HL-60 (cell line): ENCODE results near the gene LRP5.
"Not testable (repeated sequence)": the region's sequence is repeated elsewhere in the genome, so short reads cannot be mapped to it uniquely, and the experiment has no call there.

Source experiments
- DNase-seq, 2 experiments: peaks; one replicate each; pipeline ENCODE4 v3.0.0-alpha.2; 2010 to 2020; ENCODE audit warnings: low read depth in 1 of 2, low spot score in 1 of 2
- H3K27ac ChIP-seq: fragments of 250-450 bp; sonication (Bioruptor Pico); replicated peaks from 2 replicates; pipeline ENCODE4 v1.5.1; 2020; ENCODE audit warnings: mild to moderate bottlenecking, moderate library complexity
- H3K27me3 ChIP-seq: fragments of 250-450 bp; sonication (Bioruptor Pico); 2 replicates; pipeline ENCODE4 v1.5.1; 2021; ENCODE audit warnings: mild to moderate bottlenecking, moderate library complexity; ENCODE audit not compliant: insufficient read depth, poor library complexity, severe bottlenecking
- H3K4me3 ChIP-seq: replicated peaks from 2 replicates; pipeline ENCODE4 v1.5.1; 2011; ENCODE audit warnings: mild to moderate bottlenecking, control low read depth, low read length; ENCODE audit not compliant: insufficient read depth
- CTCF ChIP-seq: IDR thresholded peaks from one replicate; pipeline ENCODE4 v1.5.1; 2011; ENCODE audit warnings: low read length, control low read depth, inconsistent platforms; ENCODE audit not compliant: insufficient read depth
- GABPA ChIP-seq: IDR thresholded peaks from 2 replicates; pipeline ENCODE4 v1.6.1; 2012; ENCODE audit warnings: low read depth
- POLR2AphosphoS5 ChIP-seq: IDR thresholded peaks from 2 replicates; pipeline ENCODE4 v1.6.1; 2012; ENCODE audit warnings: low read depth
- REST ChIP-seq: IDR thresholded peaks from 2 replicates; pipeline ENCODE4 v1.6.1; 2012; ENCODE audit warnings: low read depth; ENCODE audit not compliant: insufficient replicate concordance
- SPI1 ChIP-seq: IDR thresholded peaks from 2 replicates; pipeline ENCODE4 v1.6.1; 2012; ENCODE audit warnings: low read depth, mild to moderate bottlenecking, borderline replicate concordance

The LRP5 gene

GRCh38 chr11:68279676-68280075, 32.7 kb upstream of the LRP5 start:
- Histone ChIP-seq H3K27me3 (no peaks in the 10 kb centered on the region), H3K4me3 (no peak overlapping the region), H3K27ac (no peak overlapping the region)
- no peak for DNase-seq
- no peak for TF ChIP-seq GABPA
- no peak for TF ChIP-seq POLR2AphosphoS5
- TF ChIP-seq SPI1: no peak
- no peak for TF ChIP-seq REST
- TF ChIP-seq CTCF: no peak

- Histone ChIP-seq H3K27ac (peak overlapping the region; percentile 55), H3K4me3 (peak overlapping the region; percentile 12), H3K27me3 (no peaks in the 10 kb centered on the region)
- peak; percentile 57 to 71 for DNase-seq
- TF ChIP-seq GABPA: no peak
- TF ChIP-seq POLR2AphosphoS5: peak; percentile 65; the same call in 1 of the 2 replicates
- TF ChIP-seq SPI1: no peak
- TF ChIP-seq REST: peak; percentile 31
These were observed 30.1 kb upstream of the LRP5 start for GRCh38 chr11:68282141-68282860.

- H3K27me3 ChIP-seq: no peaks in the 10 kb centered on the region
- no peak for DNase-seq
- H3K27ac ChIP-seq: no peak overlapping the region
- no peak overlapping the region for H3K4me3 ChIP-seq
- TF ChIP-seq GABPA: no peak
- TF ChIP-seq SPI1: no peak
- no peak for TF ChIP-seq CTCF
- TF ChIP-seq POLR2AphosphoS5: no peak
- TF ChIP-seq REST: no peak
These were observed 29.5 kb upstream of the LRP5 start for GRCh38 chr11:68282861-68283230.

GRCh38 chr11:68284588-68284987, 27.8 kb upstream of the LRP5 start:
- not testable (repeated sequence) for DNase-seq, H3K27ac ChIP-seq, H3K4me3 ChIP-seq, H3K27me3 ChIP-seq
